ENCODE measurements around the gene RTP1.
A peak's percentile ranks its signal among the peaks of the same experiment; 100 is the strongest.
"Not testable (repeated sequence)": the region's sequence is repeated elsewhere in the genome, so short reads cannot be mapped to it uniquely, and the experiment has no call there.

Gene RTP1, protein sequence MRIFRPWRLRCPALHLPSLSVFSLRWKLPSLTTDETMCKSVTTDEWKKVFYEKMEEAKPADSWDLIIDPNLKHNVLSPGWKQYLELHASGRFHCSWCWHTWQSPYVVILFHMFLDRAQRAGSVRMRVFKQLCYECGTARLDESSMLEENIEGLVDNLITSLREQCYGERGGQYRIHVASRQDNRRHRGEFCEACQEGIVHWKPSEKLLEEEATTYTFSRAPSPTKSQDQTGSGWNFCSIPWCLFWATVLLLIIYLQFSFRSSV

DNA sequence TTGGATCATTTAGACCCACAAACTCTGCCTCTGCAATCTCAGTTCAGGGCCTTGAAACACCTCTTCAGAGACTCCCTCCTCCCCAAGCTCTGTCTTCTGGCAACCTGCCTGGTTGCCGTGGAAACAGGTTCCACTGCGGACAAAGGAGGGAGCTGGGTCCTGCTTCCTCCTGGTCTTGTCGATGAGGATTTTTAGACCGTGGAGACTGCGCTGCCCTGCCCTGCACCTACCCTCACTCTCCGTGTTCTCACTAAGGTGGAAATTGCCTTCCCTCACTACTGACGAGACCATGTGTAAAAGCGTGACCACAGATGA lies at the start of gene RTP1:
RTP1 (plus strand) TSS at position 152 of the 315 bp plus-strand sequence; CDS start at position 182, 30 bp downstream.
- DNase-seq (ENCODE audit: low read depth): no peak

DNA sequence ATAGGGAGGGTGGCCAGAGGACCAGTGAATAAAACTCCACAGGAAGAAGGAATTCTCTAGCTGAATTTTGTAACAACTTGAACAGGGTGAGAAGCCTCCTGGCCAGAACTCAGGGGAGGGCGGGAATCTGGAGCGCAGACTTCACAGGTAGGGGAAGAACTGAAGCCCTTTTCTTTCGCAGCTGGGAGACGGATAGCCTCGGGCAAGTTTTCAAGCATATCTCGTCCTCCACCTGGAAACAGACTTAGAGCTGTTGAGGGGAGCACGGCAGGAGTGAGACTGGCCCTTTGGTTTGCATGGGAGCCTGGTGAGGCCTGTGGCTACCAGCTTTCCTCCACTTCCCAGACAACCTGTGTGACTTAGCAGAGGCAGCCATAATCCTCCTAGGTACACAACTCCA lies 47.1 kb upstream of the RTP1 start:
- no peak for DNase-seq (ENCODE audit: low read depth)

DNA sequence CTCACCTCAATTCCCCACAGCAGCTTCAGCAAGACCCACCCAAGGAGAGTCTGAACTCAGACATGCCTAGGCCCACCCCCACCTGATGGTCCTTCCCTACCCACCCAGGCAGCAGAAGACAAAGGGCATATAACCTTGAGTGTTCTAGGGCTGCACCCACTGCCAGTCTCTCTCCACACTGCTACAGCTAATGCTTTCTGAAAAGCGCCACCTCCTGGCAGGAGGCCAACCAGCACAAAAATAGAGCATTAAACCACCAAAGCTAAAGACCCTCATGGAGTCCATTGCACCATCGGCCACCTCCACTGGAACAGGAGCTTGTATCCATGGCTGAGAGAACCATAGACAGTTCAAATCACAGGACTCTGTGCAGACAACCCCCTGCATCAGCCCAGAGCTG lies 46.7 kb upstream of the RTP1 start:
- DNase-seq (ENCODE audit: low read depth): peak; percentile 33

DNA sequence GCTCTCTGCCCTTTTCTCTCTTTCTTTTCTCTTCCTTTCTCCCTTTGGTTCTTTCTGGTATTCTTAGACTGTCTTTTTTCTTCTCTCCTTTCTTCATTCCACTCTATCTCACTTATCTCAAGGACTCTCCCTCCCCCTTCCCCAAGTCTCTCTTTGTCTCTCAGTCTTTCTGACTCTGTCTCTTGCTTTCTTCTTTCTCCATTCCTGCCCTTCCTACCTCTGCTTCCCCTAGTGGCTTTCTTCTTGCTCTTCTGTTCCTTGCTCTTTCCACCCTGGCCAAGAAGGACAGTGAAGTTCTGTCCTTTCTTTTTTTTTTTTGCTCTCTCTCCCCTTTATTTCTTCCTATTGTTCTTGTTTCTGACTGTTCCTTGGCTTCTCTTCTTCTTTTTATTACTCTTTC lies 35.7 kb upstream of the RTP1 start:
- DNase-seq (ENCODE audit: low read depth): no peak

DNA sequence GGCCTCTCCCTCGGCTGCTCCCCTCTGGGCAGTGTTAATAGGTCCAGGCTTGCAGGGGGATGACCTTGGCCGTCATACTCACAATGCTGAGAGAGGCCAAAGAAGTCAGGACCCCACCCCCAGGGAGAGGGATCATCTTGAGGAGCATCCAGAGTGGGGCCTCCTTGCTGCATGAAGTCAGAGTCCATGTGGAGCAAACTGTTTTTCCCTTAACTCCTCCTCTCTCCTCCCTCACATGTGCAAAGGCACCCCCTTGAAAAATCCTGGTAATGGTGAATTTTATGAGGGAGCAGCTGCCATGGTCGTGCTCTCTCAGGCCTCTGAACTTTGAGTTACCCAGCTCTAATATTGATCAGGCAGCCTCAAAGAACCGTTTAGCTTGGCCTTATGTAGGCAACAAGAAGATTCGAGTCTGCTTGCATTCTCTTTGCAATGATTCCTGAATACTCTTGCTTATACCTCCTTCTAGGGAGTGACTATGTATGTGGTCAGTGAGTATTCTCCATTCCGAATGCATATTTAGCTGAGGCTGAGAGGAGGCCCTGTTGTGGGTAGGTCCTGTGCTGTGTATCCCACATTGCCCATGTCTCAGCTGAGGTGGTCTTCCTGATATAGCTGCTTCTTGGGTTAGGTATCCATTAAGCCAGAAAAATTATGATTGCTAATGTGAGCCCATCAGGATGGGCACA lies 34.9 kb upstream of the RTP1 start:
- DNase-seq (ENCODE audit: low read depth): no peak

DNA sequence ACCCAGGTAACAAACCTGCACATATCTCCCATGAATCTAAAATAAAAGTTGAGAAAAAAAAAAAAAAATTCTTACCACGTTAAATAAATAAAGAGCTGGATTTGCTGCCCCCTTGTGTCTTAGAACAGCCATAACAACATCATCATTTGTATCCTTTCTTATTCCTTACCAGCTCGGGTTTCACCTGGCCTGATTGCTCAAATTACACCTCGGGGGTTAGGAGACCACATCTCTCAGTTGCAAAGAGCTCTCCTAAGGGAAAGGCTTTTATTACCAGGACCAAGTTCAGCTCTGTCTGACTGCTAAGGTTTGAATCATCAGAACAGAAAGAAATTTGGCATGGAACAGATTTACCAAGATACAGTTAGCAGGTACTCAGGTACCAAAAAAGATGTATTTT lies 32.1 kb upstream of the RTP1 start:
- peak; percentile 4 for DNase-seq (ENCODE audit: low read depth)

DNA sequence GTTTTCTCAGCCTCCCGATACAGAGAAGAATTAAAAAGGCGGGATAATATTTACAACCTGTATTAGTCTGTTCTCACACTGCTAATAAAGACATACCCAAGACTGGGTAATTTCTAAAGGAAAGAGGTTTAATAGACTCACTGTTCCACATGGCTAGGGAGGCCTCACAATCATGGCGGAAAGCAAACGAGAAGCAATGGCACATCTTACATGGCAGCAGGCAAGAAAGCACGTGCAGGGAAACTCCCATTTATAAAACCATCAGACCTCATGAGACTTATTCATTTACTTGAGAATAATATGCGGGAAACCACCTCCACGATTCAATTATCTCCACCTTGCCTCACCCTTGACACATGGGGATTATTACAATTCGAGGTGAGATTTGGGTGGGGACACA lies 30.5 kb upstream of the RTP1 start:
- DNase-seq (ENCODE audit: low read depth): no peak

DNA sequence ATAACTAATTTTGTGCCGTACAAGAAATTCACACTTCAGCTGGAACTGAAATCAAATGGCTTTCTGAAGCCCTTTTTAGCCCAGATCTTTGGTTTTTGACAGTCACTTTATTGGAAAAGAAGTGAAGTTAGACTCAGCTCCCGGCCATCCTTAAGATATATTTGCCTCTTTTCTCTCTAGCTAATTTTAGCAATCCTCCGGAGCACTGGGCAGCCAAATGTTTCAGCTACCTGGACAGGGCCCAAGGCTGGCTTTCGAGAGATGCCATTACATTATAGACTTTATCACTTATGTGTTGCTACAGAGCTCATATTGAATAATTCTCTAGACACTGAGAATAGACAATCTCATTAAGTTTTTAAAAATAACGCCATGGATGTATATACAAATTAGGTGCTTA lies 29.5 kb upstream of the RTP1 start:
- no peak for DNase-seq (ENCODE audit: low read depth)

DNA sequence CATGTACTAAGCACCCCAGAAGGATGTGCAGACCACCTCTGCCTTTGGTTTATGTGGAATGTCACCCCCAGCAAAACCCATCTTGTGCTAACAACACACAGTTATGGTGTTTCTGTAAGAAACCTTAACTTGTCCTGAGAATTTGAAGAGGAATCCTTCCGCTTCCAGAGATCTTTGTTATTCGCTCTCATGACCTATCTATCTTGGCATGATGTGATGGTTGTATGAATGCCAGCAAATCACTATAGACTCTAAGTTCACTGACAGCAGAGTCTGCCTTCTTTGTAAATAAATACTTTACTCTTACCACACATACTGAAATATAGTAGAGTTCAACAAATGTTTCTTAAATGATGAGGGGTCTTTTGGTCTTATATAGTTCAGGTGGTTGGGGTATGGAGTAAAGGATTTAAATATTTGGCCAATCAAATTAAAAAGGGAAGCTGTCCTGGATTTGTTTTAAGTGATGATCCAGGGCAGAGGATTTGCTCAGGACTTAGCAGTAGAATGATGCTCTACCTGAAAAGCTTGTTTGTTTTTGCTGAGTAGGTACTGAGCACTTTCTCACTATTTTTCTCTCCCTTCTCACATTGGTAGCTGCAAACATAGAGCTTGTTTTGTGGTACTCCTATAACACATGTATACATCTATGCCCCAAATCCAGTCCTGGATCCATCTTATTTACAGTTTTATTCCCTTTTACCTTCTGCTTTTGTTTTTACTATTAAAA lies 27.9 kb upstream of the RTP1 start:
- no peak for DNase-seq (ENCODE audit: low read depth)

DNA sequence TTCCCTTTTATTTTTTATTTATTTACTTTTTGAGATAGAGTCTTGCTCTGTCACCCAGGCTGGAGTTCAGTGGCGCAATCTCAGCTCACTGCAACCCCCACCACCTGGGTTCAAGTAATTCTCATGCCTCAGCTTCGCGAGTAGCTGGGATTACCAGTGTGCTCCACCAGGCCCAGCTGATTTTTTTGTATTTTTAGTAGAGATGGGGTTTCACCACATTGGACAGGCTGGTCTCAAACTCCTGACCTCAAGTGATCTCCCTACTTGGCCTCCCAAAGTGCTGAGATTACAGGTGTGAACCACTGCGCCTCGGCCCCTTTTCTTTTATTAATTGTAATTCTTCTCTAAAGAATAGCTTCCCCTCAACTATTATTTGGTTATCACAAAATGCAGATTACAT lies 26.4 kb upstream of the RTP1 start:
- DNase-seq (ENCODE audit: low read depth): not testable (repeated sequence)

DNA sequence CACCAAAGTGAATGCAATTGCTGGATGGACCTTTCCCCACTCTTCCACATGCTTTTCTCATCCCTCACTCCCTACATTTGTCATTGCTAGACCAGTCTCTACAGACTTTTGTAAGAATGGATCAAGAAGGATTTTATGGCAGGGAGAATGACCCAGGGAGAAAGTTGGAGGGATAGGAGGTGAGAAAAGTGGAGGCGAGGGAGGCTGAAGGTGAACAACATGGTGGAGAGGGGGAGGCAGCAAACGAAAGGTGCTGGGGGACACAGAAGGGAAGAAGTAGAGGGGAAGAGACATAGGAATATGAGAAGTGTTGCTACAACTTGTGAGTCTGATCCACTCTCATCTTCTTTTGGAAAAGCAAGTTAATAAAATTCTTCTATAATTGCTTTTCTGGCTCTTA lies 24.4 kb upstream of the RTP1 start:
- no peak for DNase-seq (ENCODE audit: low read depth)

DNA sequence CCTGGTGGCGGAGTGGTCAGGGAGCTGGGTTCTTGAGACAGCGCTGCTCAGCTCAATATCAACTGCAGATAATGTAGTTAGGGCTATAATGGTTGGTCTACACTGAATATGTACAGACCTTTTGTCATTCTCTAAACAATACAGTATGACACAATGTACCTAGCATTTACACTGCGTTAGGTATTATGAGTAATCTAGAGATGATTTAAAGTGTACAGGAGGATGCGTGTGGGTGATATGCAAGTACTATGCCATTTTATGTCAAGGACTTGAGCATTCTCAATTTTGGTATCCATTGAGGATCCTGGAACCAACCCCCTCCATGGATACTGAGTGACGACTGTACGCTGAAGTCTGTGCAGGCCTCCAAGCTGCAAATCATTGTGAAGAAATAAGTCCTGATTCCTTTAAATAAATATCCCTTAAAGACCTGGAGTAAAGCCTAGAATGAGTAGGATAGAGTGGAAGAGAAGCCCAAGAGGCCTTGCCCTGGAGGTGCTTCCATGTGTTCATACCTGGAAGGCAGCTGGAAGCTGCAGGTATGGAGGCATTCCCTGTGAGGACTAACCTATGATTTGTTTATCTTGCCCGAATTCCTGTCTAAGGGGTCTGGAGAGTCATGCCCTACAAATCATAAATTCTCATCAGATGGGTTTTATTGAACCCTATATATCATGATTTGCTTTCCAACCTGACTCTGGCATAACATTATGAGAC lies 15.7 kb upstream of the RTP1 start:
- DNase-seq (ENCODE audit: low read depth): no peak

DNA sequence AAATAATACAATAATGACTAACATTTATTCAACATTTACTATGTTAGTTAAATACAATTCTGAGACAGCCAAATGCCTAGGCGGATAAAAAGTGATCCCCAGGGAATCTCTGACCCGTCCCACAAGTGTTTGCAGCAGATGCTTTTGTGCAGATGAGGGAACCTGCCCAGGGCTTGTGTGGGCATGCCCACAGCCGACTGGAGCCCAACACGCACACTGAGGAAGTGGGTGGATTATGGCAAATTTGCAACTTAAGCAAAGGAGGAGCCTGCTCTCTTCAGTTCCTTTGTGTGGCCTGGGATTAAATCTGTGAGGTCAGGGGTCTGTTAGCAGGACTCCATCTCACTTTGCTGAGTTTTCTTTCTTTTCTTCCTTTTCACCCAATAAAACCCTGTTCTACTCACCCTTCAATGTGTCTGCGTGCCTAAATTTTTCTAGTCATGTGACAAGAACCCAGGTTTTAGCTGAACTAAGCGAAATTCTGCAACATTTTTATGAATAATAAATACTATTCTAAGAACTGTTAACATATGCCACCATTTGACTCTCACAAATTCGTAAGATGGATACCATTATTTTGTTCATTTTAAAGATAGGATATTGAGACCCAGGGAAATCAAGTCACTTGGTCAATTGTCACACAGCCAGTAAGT lies 13.9 kb upstream of the RTP1 start:
- DNase-seq (ENCODE audit: low read depth): no peak

DNA sequence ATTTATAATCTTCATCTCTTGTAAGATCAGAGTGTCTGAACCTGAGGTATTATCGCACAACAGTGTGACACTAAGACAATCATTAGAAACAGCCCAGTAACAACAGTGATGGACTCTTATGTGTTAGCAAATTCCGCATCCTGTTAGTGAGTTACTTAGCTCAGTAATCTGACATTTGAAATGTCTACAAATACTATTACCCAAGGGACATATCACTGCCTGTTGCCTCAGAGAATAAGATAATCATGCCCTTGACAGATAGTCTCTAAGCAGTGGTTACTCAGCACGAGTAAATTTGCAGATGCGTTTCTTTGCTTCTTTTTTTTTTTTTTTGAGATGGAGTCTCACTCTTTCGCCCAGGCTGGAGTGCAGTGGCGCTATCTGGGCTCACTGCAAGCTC lies 13.4 kb upstream of the RTP1 start:
- no peak for DNase-seq (ENCODE audit: low read depth)

DNA sequence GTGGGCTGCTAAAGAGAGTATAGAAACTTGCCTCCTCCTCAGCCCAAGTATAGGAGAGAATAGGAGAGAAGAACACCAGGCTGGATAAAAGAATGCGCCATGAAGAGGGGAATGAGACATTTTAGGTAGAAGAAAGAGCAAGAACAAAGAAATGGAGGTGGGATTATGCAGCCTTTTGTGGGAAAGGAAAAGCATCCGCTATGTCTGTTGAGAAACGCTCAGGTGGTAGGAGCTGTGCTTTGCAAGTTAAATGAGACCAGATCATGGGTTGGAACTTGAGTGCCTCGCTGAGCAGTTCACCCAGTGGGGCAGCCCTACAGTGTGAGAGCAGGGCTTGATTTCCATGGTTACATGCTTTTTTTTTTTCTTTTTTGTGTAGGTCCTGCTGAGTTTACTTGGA lies 11.5 kb upstream of the RTP1 start:
- no peak for DNase-seq (ENCODE audit: low read depth)

DNA sequence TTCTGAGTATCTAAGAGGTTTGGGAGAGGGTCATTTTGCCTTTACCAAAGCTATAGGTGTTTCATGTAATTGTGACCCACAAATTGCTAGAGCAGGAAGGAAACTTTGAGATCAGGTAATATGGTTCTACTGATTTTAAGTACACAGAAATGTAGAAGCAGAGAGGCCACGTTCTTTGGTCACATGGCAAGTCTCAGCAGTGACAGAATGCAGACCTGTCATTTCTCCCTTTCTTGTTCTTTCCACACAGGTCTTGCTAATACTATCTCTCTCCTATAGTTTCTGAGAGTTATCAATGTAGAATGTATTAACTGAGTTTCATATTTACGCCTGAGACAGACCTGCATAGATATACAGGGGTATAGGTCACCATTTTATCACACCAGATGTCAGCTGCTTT lies 10.9 kb upstream of the RTP1 start:
- DNase-seq (ENCODE audit: low read depth): no peak

DNA sequence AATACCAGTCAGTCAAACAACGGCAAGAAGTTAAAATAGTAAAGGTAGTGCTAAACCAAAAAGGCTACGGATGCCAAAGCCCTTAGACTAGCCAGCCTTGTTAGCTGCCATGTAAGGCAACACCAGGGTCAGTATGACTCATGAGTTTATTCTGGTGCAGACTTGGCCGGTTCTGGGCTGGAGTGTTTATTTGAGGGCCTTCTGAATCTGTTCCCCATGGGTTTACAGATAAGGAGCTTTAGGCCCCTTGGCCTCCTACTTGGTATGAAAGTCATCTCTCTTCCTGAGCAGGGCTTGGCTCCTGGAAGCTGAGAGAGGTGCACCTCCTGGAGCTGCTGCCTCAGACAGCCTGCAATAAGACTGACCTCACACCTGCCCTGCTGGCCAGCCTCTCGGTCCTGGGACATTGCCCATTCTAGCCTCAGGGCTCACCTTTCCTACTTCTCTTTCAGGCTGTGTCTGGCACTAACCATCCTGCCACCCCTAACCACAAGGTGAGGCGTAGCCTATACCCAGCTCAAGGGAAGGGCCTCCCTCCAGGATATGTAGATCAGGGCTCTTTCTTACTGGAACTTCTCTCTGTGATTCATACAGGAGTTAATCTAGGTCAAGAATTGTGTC lies 10.4 kb upstream of the RTP1 start:
- no peak for DNase-seq (ENCODE audit: low read depth)

DNA sequence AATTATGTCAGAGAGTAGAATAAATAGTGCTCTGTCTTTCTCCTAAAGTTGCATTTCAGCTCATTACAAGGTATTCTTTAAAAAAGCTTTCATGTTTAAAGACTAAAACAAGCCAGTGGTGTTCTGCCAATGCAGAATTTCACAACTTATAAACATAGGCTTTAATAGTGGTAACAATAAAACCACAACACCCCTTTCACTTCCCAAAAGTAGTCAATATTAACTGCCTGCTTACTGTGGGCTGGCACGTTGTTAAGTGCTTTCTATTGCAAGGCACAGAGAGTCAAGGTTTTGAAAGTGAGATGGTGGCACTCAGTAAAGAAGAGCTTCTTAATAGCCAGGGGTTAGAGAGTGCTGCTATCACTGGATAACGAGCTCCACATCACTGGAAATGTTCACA lies 8.4 kb upstream of the RTP1 start:
- DNase-seq (ENCODE audit: low read depth): no peak

DNA sequence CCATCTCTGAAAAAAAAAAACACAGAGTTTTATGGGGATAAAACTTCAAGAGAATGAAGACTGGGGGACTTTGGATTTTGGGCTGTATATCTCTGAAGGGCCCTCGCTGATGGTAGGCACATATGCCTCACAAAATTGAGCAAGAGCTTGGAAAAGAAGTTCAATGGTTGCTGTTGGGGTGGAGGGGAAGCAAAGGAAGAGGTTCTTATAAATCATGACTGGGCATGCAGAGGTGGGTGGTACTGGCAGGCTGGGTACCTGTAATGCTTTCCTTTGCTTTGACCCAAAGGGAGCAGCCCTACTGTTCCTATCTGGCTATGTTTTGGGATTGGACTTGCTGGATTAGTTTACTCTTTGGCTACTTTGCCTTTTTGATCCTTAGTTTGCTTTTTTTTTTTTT lies 6.0 kb upstream of the RTP1 start:
- no peak for DNase-seq (ENCODE audit: low read depth)

DNA sequence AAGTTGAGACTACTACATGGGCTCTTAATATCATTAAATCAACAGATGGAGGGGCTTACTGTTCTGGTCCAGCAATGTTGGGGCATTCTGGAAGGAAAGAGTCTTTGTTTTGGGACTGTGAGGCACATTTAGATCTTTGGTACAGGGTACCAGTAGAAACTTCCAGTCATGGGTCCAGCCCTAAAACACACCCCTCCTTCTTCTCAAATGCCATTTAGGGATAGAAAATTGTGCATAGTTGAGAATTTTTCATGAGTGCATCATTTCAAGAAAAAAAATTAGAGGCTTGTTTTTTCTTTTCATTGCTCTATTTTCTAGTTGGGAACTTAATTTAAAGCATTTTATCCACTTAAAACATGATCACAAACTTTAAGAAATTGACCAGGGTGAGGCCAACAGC lies 4.1 kb upstream of the RTP1 start:
- no peak for DNase-seq (ENCODE audit: low read depth)

DNA sequence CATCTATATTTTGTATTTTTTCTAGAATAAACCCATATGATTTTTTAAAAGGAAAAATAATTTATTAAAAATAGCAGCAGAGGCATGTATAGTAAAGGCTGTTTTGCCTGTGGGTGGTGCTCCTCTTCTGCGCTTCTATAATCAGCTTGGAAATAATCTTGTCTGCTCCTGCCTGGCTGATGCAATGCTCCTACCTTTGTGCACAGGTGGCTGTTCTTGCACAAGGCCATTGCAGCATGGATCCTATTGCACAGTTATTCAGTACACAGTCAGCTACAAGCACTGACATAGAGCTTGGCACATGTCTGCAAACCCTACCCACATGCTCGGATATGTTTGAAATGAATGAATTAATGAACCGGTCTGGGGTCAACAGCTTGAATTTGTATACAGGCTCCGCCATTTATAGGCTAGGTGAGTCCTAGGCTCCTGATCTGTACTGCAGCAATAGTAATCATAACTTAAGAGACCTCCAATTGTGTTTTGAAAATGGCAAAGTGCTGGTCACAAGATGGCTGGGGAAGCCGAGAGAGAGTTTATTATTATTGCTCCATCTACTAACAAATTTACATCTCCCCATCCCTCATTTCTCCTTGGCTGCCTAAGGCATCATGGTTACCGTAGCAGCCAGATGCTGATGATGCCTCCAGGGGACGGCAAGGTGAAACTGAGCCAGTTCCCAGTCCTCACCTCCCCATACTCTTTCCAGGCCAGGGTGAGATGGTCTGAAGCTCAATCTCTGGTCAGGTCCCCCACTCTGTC lies 532 bp upstream of the RTP1 start:
- no peak for DNase-seq (ENCODE audit: low read depth)

Measured in T-helper 22 cell (primary cell).